Aorta (tissue), 5 donors: ENCODE results near the gene KTN1. TPM values are rescaled to one million over a fixed set of nuclear protein-coding genes. Genes with fewer than 3 reads are reported as not detected.

ENCODE experiments used
- ATAC-seq: fragments of 200-7000 bp; cut with Tn5 transposase; one replicate; pipeline ENCODE4 v1.9.1; 2022; ENCODE audit warnings: moderate library complexity; ENCODE audit not compliant: low FRiP score
- DNase-seq, 2 donors: peaks; one replicate each; pipeline ENCODE4 v3.0.0-alpha.2; 2020
- H3K27ac ChIP-seq, 2 donors: one replicate each; pipeline ENCODE4 v1.5.1; 2013; ENCODE audit warnings: low read length in 2 of 2, mild to moderate bottlenecking in 2 of 2, moderate library complexity in 2 of 2, control low read depth in 1 of 2, inconsistent platforms in 1 of 2, low read depth in 1 of 2
- H3K27me3 ChIP-seq, 2 donors: one replicate each; pipeline ENCODE4 v1.6.1; 2013; ENCODE audit warnings: control low read depth in 1 of 2, low read length in 1 of 2, mild to moderate bottlenecking in 1 of 2, moderate library complexity in 1 of 2; ENCODE audit not compliant: insufficient read depth in 2 of 2, control insufficient read depth in 1 of 2
- H3K36me3 ChIP-seq, 2 donors: one replicate each; pipeline ENCODE4 v1.6.1; 2013; ENCODE audit warnings: control low read depth in 1 of 2, low read length in 1 of 2, mild to moderate bottlenecking in 1 of 2; ENCODE audit not compliant: insufficient read depth in 2 of 2, control insufficient read depth in 1 of 2
- H3K4me1 ChIP-seq, 2 donors: one replicate each; pipeline ENCODE4 v1.6.1; 2013; ENCODE audit warnings: low read length in 2 of 2, control low read depth in 1 of 2, mild to moderate bottlenecking in 1 of 2, moderate library complexity in 1 of 2; ENCODE audit not compliant: insufficient read depth in 2 of 2, control insufficient read depth in 1 of 2
- H3K4me3 ChIP-seq, 2 donors: one replicate each; pipeline ENCODE4 v1.5.1; 2013; ENCODE audit warnings: low read length in 2 of 2, control low read depth in 1 of 2, mild to moderate bottlenecking in 1 of 2
- H3K9me3 ChIP-seq: one replicate; pipeline ENCODE4 v1.6.1; 2013; ENCODE audit warnings: mild to moderate bottlenecking, low read length; ENCODE audit not compliant: control insufficient read depth
- WGBS, 2 donors: extraction: QIAGEN DNeasy Blood & Tissue Kit; methylation state at CpG; one replicate each; pipeline ENCODE4 v1.1.7; 2013; 5-methylcytosine and 5-hydroxymethylcytosine counted together
- intact Hi-C, 2 donors: fragments of 100-400 bp; cut with DNase I; formaldehyde crosslinking; loops; one replicate each; pipeline versions ENCODE4 v1.14.2 to v1.15.0; 2022
- polyA plus RNA-seq, 2 donors: library from polyadenylated mRNA; stranded (reverse); fragments of 200-250 nt; gene quantifications; one replicate each; pipeline ENCODE4 v1.2.3, GENCODE V29; 2013
- total RNA-seq, 2 donors: library from RNA; stranded (reverse); fragmentation: NEBNext Ultra II Directional; extraction: Animal tissue kit (Norgen Biotek cat#: 25700); gene quantifications; one replicate each; pipeline ENCODE4 v1.2.1, GENCODE V29; 2021
- donor health status: healthy with polysubstance abuse.
- donor health status: Bipolar disorder and iron deficiency.
- donor health status: DM: no; HTN: no; CAD: no.
- donor health status: DM: no; HTN: no; CAD: no.
- donor health status: DM: yes; HTN: yes; CAD: no.

Gene KTN1
- total and polyA plus RNA-seq, 4 donors, result 86.8 to 216 (median 167) TPM

- WGBS, 2 donors, result 86 to 94% methylated on average over 12 of the region's 12 CpGs
These were observed 30.8 kb downstream of the KTN1 start for GRCh38 chr14:55610713-55611370.

GRCh38 chr14:55611859-55612258, 31.9 kb downstream of the KTN1 start:
- ATAC-seq, result no peak
- intact Hi-C loops, result no loop called here
- peaks cover 0 to 18% of the 10 kb centered on the region in 2 donors for H3K4me1 ChIP-seq
- H3K36me3 ChIP-seq, result no peaks in the 10 kb centered on the region
- no peaks in the 10 kb centered on the region for H3K27me3 ChIP-seq
- no peak overlapping the region for H3K27ac ChIP-seq
- DNase-seq, result no peak
- no peaks in the 10 kb centered on the region for H3K9me3 ChIP-seq
- H3K4me3 ChIP-seq, result no peak overlapping the region

More at GRCh38 chr14:55610713-55611370, 30.8 kb downstream of the KTN1 start:
- intact Hi-C loops, result no loop called here
- H3K9me3 ChIP-seq, result no peaks in the 10 kb centered on the region
- no peak overlapping the region for H3K4me3 ChIP-seq
- DNase-seq, result no peak
- peaks cover 0 to 18% of the 10 kb centered on the region in 2 donors for H3K4me1 ChIP-seq
- ATAC-seq, result no peak
- H3K36me3 ChIP-seq, result no peaks in the 10 kb centered on the region
- no peak overlapping the region for H3K27ac ChIP-seq
- H3K27me3 ChIP-seq, result no peaks in the 10 kb centered on the region

GRCh38 chr14:55614304-55614703, 34.3 kb downstream of the KTN1 start:
- no peaks in the 10 kb centered on the region for H3K27me3 ChIP-seq
- no peaks in the 10 kb centered on the region for H3K9me3 ChIP-seq
- no peak overlapping the region for H3K27ac ChIP-seq
- WGBS, 2 donors, result 32 to 59% methylated on average over 2 of the region's 2 CpGs
- no peak overlapping the region for H3K4me3 ChIP-seq
- intact Hi-C loops, result no loop called here
- peaks cover 0 to 16% of the 10 kb centered on the region in 2 donors for H3K4me1 ChIP-seq
- ATAC-seq, result no peak
- no peaks in the 10 kb centered on the region for H3K36me3 ChIP-seq
- no peak for DNase-seq

- peaks cover 0 to 8% of the 10 kb centered on the region in 2 donors for H3K36me3 ChIP-seq
These were observed 40.3 kb downstream of the KTN1 start for GRCh38 chr14:55620277-55620676.

GRCh38 chr14:55620981-55621380, 41.0 kb downstream of the KTN1 start:
- peaks cover 0 to 8% of the 10 kb centered on the region in 2 donors for H3K36me3 ChIP-seq
- WGBS, 2 donors, result 81 to 98% methylated on average over 3 of the region's 3 CpGs

More at GRCh38 chr14:55620277-55620676, 40.3 kb downstream of the KTN1 start:
- Histone ChIP-seq H3K9me3 (no peaks in the 10 kb centered on the region), H3K27ac (no peak overlapping the region), H3K4me3 (no peak overlapping the region), H3K27me3 (no peaks in the 10 kb centered on the region), H3K4me1 (peaks cover 0 to 4% of the 10 kb centered on the region in 2 donors)
- intact Hi-C loops, result no loop called here
- ATAC-seq (no peak), DNase-seq (no peak)
- WGBS, 2 donors, result 99 to 100% methylated on average over 1 of the region's 1 CpG

GRCh38 chr14:55621391-55621790, 41.4 kb downstream of the KTN1 start:
- Histone ChIP-seq H3K4me1 (peaks cover 1 to 4% of the 10 kb centered on the region in 2 donors), H3K27ac (no peak overlapping the region), H3K9me3 (no peaks in the 10 kb centered on the region), H3K36me3 (peaks cover 0 to 8% of the 10 kb centered on the region in 2 donors), H3K27me3 (no peaks in the 10 kb centered on the region), H3K4me3 (no peak overlapping the region)
- DNase-seq (no peak), ATAC-seq (no peak)
- WGBS, 2 donors, result 84 to 93% methylated on average over 5 of the region's 5 CpGs
- intact Hi-C loops, result no loop called here

More at GRCh38 chr14:55620981-55621380, 41.0 kb downstream of the KTN1 start:
- H3K27me3 ChIP-seq, result no peaks in the 10 kb centered on the region
- no peak overlapping the region for H3K27ac ChIP-seq
- DNase-seq, result no peak
- no peak for ATAC-seq
- H3K9me3 ChIP-seq, result no peaks in the 10 kb centered on the region
- intact Hi-C loops, result no loop called here
- H3K4me1 ChIP-seq, result peaks cover 0 to 4% of the 10 kb centered on the region in 2 donors
- H3K4me3 ChIP-seq, result no peak overlapping the region

GRCh38 chr14:55624913-55625312, 44.9 kb downstream of the KTN1 start:
- H3K27ac ChIP-seq, result no peak overlapping the region
- H3K4me3 ChIP-seq, result no peak overlapping the region
- WGBS, 2 donors, result 87 to 89% methylated on average over 4 of the region's 4 CpGs
- H3K4me1 ChIP-seq, result peaks cover 1 to 4% of the 10 kb centered on the region in 2 donors
- intact Hi-C loops, result no loop called here
- H3K9me3 ChIP-seq, result no peaks in the 10 kb centered on the region
- ATAC-seq (no peak), DNase-seq (no peak)
- peaks cover 0 to 8% of the 10 kb centered on the region in 2 donors for H3K36me3 ChIP-seq
- H3K27me3 ChIP-seq, result no peaks in the 10 kb centered on the region

- Histone ChIP-seq H3K27me3 (no peaks in the 10 kb centered on the region), H3K9me3 (no peaks in the 10 kb centered on the region), H3K4me1 (peaks cover 1 to 4% of the 10 kb centered on the region in 2 donors), H3K36me3 (peaks cover 0 to 5% of the 10 kb centered on the region in 2 donors), H3K27ac (no peak overlapping the region), H3K4me3 (no peak overlapping the region)
- 13 to 21% methylated on average over 2 of the region's 2 CpGs for WGBS, 2 donors
- intact Hi-C loops, result no loop called here
- ATAC-seq, result no peak
- no peak for DNase-seq
These were observed 45.5 kb downstream of the KTN1 start for GRCh38 chr14:55625481-55625880.

GRCh38 chr14:55626131-55626530, 46.1 kb downstream of the KTN1 start:
- WGBS, 2 donors, result 31 to 35% methylated on average over 4 of the region's 4 CpGs
- H3K4me3 ChIP-seq, result no peak overlapping the region
- H3K9me3 ChIP-seq, result no peaks in the 10 kb centered on the region
- DNase-seq (no peak), ATAC-seq (no peak)
- H3K4me1 ChIP-seq, result peaks cover 1 to 4% of the 10 kb centered on the region in 2 donors
- peaks cover 0 to 3% of the 10 kb centered on the region in 2 donors for H3K36me3 ChIP-seq
- no peak overlapping the region for H3K27ac ChIP-seq
- intact Hi-C loops, result no loop called here
- H3K27me3 ChIP-seq, result no peaks in the 10 kb centered on the region
